C4-2B (cell line): ENCODE measurements around the gene OSBPL9.

ENCODE experiments used
- H3K27ac ChIP-seq: fragments of 450-650 bp; 2 replicates; pipeline ENCODE4 v1.5.1; 2017
- CTCF ChIP-seq: fragments of 450-650 bp; conservative IDR thresholded peaks from 2 replicates; pipeline ENCODE4 v1.5.1; 2017; ENCODE audit warnings: mild to moderate bottlenecking
- ZFX ChIP-seq: fragments of 450-650 bp; IDR thresholded peaks from 2 replicates; pipeline ENCODE4 v1.6.1; 2017

The OSBPL9 gene

DNA sequence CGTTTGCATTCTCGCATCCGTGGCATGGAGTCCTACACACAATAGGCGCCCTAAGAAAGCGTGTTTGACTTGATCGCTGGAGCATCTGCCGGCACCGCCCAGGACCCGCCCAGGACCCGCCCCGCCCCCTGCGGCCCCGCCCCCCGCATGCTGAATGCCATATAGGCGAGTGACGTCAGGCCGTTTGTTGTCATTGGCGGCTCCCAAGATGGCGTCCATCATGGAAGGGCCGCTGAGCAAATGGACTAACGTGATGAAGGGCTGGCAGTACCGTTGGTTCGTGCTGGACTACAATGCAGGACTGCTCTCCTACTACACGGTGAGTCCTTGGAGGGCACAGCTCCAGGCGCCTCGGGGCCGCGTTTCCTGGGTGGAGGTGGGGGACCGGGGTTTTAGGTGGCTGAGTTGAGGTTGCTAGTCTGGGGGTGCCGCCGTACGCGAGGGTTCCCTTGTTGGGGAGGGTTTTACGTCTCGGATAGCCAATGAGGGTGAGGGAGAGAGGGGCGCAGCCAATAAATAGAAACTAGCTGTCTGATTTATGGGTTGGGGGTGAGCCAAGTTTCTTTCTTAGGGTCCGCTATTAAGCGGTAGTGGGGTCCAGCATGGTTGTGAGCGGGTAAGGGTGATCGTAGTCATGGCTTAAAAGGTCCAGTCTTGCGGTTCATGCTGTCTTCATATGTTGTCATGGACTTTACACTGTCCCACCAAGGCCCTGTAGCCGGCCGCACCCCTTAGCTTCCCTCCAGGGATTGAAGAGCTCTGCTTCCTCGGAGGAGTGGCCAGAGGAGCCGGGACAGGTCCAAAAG, at the start of gene OSBPL9:
TSS of gene OSBPL9 (plus strand) at position 190 of the 806 bp plus-strand sequence. CDS start at position 209, 19 bp downstream.
- TF ChIP-seq CTCF, result no peak
- no peak for TF ChIP-seq ZFX
- H3K27ac ChIP-seq, result peak within 1 kb of the TSS; percentile 77

GRCh38 chr1:51567653-51568052, 49.2 kb upstream of the OSBPL9 start:
- no peak for TF ChIP-seq ZFX
- no peak for TF ChIP-seq CTCF
- peak overlapping the region; percentile 91; the same call in 1 of the 2 replicates for H3K27ac ChIP-seq

DNA sequence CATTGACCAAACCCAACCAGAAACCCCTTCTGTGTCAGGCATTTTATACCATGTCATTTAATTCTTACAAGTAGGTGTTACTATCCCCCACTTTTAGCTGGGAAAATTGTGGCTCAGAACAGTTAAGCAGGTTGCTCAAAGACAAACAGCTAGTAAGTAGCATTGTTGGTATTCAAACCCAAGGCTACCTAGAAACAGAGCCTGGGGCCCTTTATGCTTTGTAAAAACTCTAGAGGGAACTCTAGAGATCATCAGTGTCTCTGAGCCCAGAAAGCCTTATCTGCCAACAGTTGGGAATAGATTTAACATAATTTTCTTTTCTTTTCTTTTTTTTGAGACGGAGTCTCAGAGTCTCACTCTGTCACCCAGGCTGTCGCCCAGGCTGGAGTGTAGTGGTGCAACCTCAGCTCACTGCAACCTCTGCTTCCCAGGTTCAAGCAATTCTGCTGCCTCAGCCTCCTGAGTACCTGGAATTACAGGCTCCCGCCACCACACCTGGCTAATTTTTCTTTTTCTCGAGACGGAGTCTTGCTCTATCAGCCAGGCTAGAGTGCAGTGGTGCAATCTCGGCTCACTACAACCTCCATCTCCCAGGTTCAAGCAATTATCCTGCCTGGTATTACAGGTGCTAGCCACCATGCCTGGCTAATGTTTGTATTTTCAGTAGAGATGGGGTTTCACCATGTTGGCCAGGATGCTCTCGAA, 48.5 kb upstream of the OSBPL9 start:
- peak; percentile 13; the same call in 1 of the 2 replicates for TF ChIP-seq CTCF
- TF ChIP-seq ZFX, result no peak
- H3K27ac ChIP-seq, result peak overlapping the region; percentile 91

- H3K27ac ChIP-seq, result peak overlapping the region; percentile 91
- TF ChIP-seq CTCF, result no peak; the same call in none of the 2 replicates
- no peak for TF ChIP-seq ZFX
Measured at GRCh38 chr1:51569284-51570062, 47.4 kb upstream of the OSBPL9 start.

GRCh38 chr1:51570063-51570710, 46.7 kb upstream of the OSBPL9 start:
- TF ChIP-seq ZFX, result no peak
- TF ChIP-seq CTCF, result no peak
- H3K27ac ChIP-seq, result peak overlapping the region; percentile 91

GRCh38 chr1:51572365-51572764, 44.5 kb upstream of the OSBPL9 start:
- no peak overlapping the region for H3K27ac ChIP-seq
- TF ChIP-seq ZFX, result no peak
- TF ChIP-seq CTCF, result no peak
